Effector CD8-positive, alpha-beta T cell (primary cell): Measurements from ENCODE around the gene MIX23.

Source experiments
- DNase-seq: peaks from one replicate; lab custom pipeline; 2025; lab: John Stamatoyannopoulos, UW

The MIX23 gene

DNA sequence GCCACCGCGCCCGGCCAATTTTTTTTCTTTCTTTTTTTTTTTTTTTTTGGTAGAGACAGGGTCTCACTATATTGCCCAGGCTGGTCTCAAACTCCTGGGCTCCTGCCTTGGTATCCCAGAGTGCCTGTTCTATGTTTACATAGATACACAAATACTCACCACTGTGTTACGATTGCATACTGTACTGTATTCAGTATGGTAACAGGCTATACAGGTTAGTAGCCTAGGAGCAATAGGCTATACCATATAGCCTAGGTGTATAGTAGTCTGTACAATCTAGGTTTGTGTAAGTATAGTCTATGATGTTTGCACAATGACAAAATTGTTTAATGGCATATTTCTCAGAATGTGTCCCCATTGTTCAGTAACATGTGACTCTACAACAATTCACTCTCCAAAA lies 31.4 kb downstream of the MIX23 start:
- no peak for DNase-seq

DNA sequence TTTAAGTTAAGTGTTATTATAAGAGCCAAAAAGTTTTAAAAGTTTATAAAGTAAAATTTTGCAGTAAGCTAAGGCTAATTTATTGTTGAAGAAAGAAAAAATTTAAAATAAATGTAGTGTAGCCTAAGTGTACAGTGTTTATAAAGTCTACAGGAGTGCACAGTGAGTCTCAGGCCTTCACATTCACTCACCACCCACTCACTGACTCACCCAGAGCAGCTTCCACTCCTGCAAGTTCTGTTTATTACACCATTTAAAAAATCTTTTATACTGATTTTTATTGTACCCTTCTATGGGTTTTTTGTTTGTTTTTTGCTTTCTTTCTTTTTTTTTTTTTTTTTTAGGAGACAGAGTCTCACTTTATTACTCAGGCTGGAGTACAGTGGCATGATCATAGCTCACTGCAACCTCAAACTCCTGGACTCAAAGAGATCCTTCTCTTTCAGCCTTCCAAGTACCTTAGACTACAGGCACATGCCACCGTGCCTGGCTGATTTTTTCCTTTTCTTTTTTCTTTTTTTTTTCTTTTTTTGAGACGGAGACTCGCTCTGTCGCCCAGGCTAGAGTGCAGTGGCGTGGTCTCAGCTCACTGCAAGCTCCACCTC lies 32.1 kb downstream of the MIX23 start:
- DNase-seq = no peak

DNA sequence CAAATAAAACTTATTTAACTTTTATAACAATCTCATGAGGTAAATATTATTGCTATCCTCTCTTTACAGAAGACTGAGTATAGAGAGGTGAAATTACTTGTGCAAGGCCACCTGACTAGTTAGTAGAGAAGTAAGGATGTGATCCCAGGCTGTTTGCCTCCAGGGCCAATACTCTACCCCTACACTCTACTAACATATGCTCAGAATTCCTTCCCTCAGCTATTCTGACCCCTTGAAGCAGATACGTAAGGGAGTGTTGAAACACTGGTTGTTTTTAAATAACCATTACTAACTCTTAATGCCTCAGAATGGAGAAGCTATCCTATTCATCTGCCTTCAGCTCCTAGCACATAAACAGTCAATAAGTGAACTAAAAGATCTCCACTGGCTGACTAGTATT lies 33.9 kb downstream of the MIX23 start:
- DNase-seq = no peak

DNA sequence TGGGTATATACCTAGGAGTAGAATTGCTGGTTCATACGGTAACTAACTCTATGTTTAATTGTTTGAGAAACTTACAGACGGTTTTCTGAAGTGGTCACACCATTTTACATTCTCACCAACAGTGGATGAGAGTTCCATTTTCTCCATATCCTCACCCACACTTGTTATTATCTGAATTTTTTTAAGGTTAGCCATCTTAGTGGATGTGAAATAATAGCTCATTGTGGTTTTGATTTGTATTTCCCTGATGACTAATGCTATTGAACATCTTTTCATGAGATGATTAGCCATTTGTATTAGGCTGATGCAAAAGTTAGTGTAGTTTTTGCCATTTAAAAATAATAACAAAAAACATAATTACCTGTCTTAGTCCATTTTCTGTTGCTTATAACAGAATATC lies 39.4 kb downstream of the MIX23 start:
- DNase-seq = no peak

DNA sequence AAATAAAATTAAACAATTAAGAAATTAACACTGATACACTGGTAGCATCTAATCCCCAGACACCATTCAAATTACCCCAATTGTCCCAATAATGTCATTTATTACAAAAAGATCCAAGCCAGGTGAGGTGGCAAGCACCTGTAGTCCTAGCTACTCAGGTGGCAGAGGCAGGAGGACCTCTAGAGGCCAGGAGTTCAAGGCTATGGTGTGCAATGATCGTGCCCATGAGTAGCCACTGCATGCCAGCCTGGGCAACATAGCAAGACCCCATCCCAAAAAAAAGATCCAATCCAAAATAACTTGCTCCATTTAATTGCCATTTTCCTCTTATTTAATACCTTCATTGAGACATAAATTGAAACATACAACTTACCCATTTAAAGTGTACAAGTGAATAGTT lies 40.2 kb downstream of the MIX23 start:
- DNase-seq = no peak

DNA sequence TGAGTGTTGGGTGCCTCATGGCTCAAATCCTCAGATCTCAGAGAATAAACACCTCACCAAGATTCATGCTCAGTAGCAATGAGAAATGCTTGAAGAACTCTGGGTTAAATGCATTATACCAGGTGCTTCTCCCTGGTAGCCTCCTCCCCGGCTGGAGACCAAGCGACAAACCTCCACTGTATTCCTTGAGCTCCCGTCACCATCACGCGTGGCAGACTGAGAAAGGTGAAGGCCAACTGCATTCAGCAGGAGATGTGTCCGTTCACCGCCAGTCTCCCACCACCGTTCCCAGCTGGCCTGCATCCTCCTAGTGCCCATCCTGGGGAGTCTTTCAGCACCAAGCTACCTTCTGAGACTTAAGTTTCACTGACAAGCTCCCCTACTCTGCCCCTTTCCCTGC lies 50.5 kb downstream of the MIX23 start:
- DNase-seq = no peak

DNA sequence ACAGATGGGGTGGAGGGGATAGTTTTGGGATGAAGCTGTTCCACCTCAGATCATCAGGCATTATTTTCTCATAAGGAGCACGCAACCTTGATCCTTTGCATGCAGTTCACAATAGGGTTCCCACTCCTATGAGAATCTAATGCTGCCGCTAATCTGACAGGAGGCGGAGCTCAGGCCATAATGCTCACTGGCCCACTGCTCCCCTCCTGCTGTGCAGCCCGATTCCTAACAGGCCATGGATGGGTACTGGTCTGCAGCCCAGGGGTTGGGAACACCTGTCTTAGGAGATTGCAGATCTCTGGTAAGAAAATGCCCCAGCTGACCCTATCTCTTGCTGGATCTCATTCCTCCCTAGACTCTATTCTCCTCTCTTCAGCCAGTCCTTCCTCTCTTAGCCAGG lies 51.1 kb downstream of the MIX23 start:
- DNase-seq = no peak

DNA sequence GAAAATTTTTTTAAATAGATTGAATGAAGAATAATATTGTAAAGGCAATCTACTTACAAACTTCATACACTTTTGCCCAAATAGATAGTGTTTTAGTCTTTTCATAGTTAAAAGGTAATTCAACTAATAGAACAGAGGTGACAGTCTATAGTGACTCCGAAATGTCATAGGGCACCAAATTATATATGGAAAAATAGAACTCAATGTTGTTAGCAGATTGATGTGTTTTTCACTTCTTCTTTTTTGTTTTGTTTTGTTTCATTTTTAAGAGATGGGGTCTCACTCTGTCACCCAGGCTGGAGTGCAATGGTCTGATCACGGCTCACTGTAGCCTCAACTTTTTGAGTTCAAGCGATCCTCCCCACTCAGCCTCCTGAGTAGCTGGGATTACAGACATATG lies 57.3 kb downstream of the MIX23 start:
- DNase-seq = no peak

DNA sequence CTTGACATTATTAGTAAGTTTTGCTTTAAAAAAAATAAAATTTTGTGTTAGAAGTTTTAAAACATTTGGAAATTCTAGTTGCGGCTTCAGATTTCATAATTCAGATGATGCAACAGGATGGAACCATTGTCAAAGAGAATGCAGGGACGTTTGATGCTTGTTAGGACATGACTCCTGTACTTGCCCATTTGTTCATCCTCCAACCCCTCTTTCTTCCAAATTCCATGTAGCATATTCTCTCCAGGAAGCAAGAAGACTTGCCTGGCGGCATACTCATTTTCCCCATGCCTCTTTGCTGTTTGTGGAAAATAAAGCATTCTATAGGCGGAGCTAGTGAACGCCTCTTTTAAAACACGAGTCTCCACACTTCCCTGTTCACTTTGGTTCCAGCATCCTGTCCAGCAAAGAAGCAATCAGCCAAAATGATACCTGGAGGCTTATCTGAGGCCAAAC lies 58.1 kb downstream of the MIX23 start, which contains the start of gene CSTA:
CSTA (plus strand) TSS at position 378 of the 453 bp plus-strand sequence; CDS start at position 423, 45 bp downstream.
- no peak for DNase-seq

DNA sequence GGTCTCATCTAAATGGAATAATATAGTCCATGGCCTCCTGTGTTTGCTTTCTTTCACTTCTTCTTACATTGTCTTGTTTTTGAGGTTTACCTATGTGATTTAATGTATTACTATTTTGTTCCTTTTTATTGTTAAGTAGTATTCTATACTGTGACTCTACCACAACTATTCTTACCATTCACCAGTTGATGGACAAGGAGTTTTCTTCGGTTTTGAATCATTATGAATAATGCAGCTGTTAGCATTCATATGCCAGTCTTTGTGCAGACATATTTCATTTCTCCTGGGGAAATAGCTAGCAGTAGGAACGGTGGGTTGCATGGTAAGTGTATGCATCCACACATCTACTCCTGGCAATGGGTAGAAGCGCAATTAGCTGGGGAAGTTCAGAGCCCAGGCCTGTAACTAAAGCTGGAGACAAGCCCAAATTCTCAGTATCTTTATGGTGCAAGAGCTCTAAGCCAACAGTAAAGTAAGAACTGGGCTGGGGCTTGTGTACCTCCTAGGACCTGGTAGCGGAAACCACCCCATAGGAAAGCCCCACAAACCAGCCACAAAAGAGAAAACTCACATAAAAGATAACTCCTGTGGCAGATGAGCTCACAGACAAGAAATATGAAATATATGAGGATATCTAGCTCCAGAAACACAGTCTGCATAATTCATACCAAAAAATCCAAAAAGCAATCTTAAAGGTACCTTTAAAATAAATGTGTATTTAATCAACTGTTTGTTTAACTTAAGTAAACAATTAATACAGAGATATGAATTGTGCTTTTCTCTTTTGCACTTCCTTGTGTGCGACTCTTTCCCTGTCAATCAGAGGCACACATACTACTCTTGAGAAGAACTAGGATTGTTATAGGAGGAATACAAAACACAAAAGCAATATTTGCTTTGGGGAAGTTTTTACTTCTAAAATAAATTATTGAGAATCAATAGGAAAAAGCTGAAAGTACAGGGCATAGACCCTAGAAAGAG lies 60.6 kb downstream of the MIX23 start:
- peak; percentile 3 for DNase-seq

DNA sequence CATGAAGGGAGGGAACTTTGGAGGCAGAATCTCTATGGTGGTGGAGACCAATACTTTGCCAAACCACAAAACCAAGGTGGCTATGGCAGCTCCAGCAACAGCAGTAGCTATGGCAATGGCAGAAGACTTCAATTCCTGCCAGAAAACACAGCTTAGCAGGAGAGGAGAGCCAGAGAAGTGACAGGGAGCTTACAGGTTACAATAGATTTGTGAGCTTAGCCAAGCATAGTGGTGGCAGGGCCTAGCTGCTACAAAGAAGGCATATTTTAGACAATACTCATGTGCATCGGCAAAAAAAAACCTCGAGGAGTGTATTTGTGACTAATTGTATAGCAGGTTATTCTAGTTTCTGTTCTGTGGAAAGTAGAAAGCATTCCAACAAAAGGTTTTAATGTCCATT lies 64.4 kb downstream of the MIX23 start:
- no peak for DNase-seq

DNA sequence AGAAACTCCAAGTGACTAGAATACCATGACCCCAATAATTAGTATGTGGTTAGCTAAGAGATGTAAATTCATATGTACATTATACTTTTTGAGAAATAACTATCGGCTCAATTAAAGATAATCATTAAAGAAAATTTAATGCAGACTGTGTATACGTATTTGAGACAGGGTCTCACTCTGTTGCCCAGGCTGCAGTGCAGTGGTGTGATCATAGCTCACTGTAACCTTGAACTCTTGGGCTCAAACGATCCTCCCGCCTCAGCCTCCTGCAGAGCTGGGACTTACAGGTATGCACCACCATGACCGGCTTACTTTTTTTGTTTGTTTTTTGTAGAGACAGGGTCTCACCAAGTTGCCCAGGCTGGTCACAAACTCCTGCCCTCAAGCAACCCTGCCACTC lies 66.7 kb downstream of the MIX23 start:
- no peak for DNase-seq

DNA sequence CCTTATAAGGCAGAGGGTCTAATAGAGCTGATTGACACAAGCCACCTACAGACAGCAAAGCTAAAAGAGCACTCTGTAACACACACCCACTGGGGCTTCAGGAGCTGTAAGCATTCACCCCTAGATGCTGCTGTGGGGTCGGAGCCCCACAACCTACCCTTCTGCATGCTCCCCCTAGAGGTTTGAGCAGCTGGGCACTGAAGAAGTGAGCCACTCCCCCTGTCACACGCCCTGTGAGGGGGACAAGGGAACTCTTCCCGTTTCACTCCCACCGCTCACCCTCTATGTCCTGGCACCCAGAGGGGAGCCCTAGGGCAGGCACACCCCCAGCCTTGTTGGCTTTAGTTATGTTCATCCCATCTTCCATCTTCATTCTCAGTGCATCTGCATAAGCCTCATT lies 67.4 kb downstream of the MIX23 start:
- DNase-seq = no peak

DNA sequence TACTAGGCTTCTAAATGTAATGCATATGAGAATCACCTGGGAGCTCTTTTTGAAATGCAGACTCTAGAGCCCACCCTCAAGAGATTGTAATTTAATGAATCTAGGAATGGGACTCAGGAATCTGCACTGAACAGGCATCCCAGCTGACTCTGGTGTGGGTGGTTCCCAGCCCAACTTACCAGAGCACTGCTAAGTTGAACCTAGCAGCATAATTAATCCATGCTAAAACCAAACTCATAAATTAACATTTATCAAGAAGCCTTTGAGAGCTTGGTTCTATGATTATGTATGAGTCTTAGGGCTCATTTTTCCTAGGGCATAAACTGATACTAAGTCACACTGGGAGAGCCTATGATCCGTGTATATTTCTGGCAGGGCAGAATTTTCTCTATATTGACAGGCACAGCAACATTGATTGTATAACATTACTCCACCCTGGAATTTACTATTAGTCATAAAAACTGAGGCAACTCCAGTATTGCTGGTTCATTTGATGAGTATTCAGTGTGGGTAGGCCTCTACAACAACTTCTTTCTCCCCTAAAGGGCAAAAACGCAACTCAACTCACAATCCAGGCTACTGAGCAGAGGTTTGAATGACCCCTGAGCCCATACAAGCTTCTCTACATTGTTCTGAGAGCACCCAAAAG lies 68.7 kb downstream of the MIX23 start:
- no peak for DNase-seq

DNA sequence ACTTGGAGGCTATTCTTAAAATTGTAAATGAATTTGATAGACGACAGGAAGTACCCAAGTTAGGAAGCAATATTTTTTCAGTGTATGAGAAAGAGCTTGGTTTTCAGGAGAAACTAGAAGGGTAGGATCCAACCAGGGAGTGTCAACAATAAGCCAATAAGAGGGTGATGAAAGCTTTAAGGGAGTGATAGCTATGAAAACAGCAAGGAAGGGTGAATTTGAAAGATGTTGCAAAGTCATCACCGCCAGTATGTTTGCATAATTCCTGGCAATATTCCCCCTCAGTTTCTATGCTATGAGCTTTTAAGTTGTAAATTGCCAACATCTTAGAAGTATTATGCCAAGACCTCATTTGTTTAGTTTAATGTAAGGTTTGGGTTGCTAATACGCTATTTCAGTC lies 69.8 kb downstream of the MIX23 start:
- DNase-seq = no peak

DNA sequence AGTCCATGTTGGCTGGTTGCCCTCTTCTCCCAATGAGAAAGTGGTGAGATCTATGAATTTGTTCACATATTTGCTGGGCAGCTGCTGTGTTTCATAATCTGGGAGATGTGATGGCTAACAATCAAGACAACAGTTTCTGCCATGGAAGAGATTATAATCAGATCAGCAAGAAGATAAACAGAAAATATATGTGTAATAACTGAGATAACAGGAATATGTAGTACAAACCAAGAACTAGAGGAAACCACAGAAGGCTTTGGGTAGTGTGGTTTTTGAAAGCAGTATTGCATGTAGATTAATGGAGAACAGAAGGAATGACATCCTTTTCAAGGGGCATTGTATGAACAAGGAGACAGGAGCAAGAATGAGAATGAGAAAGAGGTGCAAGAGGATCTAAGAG lies 70.2 kb downstream of the MIX23 start:
- DNase-seq = no peak

DNA sequence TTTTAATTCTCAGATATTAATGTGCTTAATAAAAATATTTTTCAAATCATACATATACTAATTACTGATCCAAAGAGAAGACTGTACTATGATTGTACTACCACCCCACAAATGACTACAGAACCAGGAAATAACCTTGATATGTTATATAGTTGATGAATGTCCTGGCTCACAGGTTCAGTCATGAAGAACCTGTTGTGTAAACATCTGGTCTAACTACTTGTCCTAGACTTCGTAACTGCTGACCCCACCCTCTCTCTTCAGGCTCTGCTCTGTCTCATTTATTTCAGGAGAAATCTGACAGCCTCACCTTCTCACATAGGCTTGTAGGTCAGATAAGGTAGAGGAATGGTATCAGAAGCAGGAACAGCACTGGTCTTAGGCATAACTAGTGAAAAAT lies 72.7 kb downstream of the MIX23 start:
- DNase-seq = no peak
